Spleen (tissue), 7 donors: ENCODE data around the gene IL17RD.

Source experiments
- CTCF ChIP-seq, 11 experiments: fragments of 200-600 bp in 7 of 11; fragments of 450-650 bp in 4 of 11; sonication (generic) in 4 of 11; IDR thresholded peaks in 8 of 11; conservative IDR thresholded peaks in 3 of 11; 1 replicate in 7 of 11; 2 replicates in 4 of 11; pipeline versions ENCODE4 v1.4.0 to v1.8.0; 2016 to 2021; ENCODE audit warnings: antibody characterized with exemption in 11 of 11, inconsistent platforms in 4 of 11, mild to moderate bottlenecking in 1 of 11
- POLR2AphosphoS5 ChIP-seq, 3 donors: sonication (generic); formaldehyde crosslinking; IDR thresholded peaks; one replicate each; pipeline ENCODE4 v1.5.1; 2017; ENCODE audit warnings: antibody characterized with exemption in 3 of 3
- donor health status: DM: no; HTN: no; CAD: no; lungs with moderate emphysema.
- donor health status: DM: no; HTN: no; CAD: no.
- donor health status: DM: no; HTN: no; CAD: no.

- TF ChIP-seq POLR2AphosphoS5 (IDR thresholded peaks at IDR 0.05) (no peak), CTCF (IDR thresholded peaks at IDR 0.05 in 8 of 11, conservative IDR thresholded peaks at IDR 0.05 in 3 of 11) (no peak)
These were observed 77.6 kb downstream of the IL17RD start for GRCh38 chr3:57087361-57088092.
